H1 (cell line): ENCODE data around the gene PRPF40B. TPM values are rescaled to one million over a fixed set of nuclear protein-coding genes. Genes with fewer than 3 reads are reported as not detected.

Experiments
- polyA plus RNA-seq, 7 experiments: library from polyadenylated mRNA; depleted of rRNA in 3 of 7; stranded (reverse) in 5 of 7; unstranded in 2 of 7; fragments of >200 nt in 5 of 7; fragments of 200-250 nt in 2 of 7; gene quantifications; 1 replicate in 5 of 7; 2 replicates in 1 of 7; 4 replicates in 1 of 7; pipeline versions ENCODE4 v1.2.1 to v1.2.3, GENCODE V29; 2011 to 2013; ENCODE audit warnings: missing spikeins in 2 of 7, mixed read lengths in 2 of 7
- total RNA-seq: library from RNA; stranded (reverse); fragmentation: NEBNext Ultra II Directional; extraction: Animal tissue kit (Norgen Biotek cat#: 25700); gene quantifications from 2 replicates; pipeline ENCODE4 v1.2.1, GENCODE V29; 2021
- TF ChIP-seq, protein P1 (sequence below), 3 experiments: IDR thresholded peaks; 1 replicate in 2 of 3; 2 replicates in 1 of 3; pipeline versions ENCODE4 v1.5.1 to v1.6.1; 2011; ENCODE audit warnings: low read length in 3 of 3, mild to moderate bottlenecking in 3 of 3, inconsistent platforms in 2 of 3, low read depth in 1 of 3, moderate library complexity in 1 of 3; ENCODE audit not compliant: insufficient read depth in 1 of 3; ENCODE audit errors: control extremely low read depth in 1 of 3

PRPF40B gene
- total and polyA plus RNA-seq, 2 of the 8 experiments (the other 6 are each of a cell fraction or from before 2014, with no cell fraction given), result 14.4 to 24.4 TPM

DNA sequence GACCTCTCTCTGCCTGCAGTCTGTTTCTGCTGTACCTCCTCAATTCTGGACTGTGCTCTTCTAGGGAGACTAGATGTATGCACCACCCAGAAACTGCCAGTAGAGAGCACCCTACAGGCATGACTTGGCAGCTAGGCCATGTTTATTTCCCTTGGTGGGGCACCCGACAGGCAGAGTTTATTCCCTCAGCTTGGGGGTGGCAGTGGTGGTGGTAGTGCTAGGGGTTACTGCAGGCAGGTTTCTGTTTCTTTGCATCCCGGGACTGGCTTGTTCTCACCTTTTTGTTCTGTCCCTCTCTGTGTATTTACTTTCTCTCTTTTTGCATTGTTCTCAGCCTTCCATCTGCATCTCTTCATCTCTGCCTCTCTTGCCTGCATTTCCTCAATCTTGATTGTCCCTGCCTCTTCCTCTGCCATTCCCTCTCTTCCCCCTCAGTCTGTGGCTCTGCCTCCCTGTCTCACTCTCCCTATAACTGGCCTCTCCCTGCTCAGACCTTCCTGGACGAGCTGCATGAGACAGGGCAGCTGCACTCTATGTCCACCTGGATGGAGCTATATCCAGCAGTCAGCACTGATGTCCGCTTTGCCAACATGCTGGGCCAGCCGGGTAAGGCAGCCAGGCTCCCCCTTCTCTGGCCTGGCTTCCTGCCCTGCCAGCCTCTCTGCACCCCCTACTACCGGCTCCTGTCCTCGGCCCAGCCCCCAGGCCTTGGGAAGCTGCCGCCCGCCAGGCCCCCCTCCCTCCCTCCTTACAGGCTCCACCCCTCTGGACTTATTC lies 13.8 kb downstream of the PRPF40B start (continued):
- TF ChIP-seq, protein P1, sequence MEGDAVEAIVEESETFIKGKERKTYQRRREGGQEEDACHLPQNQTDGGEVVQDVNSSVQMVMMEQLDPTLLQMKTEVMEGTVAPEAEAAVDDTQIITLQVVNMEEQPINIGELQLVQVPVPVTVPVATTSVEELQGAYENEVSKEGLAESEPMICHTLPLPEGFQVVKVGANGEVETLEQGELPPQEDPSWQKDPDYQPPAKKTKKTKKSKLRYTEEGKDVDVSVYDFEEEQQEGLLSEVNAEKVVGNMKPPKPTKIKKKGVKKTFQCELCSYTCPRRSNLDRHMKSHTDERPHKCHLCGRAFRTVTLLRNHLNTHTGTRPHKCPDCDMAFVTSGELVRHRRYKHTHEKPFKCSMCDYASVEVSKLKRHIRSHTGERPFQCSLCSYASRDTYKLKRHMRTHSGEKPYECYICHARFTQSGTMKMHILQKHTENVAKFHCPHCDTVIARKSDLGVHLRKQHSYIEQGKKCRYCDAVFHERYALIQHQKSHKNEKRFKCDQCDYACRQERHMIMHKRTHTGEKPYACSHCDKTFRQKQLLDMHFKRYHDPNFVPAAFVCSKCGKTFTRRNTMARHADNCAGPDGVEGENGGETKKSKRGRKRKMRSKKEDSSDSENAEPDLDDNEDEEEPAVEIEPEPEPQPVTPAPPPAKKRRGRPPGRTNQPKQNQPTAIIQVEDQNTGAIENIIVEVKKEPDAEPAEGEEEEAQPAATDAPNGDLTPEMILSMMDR (IDR thresholded peaks at IDR 0.05; ENCODE audit: control extremely low read depth in 1 of 3, insufficient read depth in 1 of 3, low read depth in 1 of 3, low read length in 3 of 3), result peak; percentile 64 to 84 (median 79)
